Measurements from ENCODE around the gene CPEB1.
"Not testable (repeated sequence)": the region's sequence is repeated elsewhere in the genome, so short reads cannot be mapped to it uniquely, and the experiment has no call there.

The CPEB1 gene

GRCh38 chr15:82502700-82503339, 144.3 kb downstream of the CPEB1 start:
- TF ChIP-seq, protein P1, sequence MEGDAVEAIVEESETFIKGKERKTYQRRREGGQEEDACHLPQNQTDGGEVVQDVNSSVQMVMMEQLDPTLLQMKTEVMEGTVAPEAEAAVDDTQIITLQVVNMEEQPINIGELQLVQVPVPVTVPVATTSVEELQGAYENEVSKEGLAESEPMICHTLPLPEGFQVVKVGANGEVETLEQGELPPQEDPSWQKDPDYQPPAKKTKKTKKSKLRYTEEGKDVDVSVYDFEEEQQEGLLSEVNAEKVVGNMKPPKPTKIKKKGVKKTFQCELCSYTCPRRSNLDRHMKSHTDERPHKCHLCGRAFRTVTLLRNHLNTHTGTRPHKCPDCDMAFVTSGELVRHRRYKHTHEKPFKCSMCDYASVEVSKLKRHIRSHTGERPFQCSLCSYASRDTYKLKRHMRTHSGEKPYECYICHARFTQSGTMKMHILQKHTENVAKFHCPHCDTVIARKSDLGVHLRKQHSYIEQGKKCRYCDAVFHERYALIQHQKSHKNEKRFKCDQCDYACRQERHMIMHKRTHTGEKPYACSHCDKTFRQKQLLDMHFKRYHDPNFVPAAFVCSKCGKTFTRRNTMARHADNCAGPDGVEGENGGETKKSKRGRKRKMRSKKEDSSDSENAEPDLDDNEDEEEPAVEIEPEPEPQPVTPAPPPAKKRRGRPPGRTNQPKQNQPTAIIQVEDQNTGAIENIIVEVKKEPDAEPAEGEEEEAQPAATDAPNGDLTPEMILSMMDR (IDR thresholded peaks at IDR 0.05; ENCODE audit: unreplicated experiment in 3 of 3) = peak in 1 of 3 experiments; percentile 10
- H3K27me3 Mint-ChIP-seq (ENCODE audit: low read depth); H3K36me3 Mint-ChIP-seq (ENCODE audit: low read depth); H3K27ac Mint-ChIP-seq; H3K4me3 Mint-ChIP-seq; H3K9me3 Mint-ChIP-seq; H3K4me1 Mint-ChIP-seq: not testable (repeated sequence)

DNA sequence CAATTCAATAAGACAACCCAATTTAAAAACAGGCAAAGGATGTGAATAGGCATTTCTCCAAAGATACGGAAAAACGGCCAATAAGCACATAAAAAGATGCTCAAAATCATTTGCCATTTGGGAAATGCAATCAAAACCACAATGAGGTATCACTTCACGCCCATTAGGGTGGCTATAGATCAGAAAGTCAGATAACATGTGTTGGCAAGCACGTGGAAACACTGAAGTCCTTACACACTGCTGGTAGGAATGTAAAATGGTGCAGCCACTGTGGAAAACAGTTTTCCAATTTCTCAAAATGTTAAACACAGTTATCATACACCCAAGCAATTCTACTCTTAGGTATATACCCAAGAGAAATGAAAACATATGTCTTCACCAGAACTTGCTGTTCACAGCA, 146.4 kb downstream of the CPEB1 start:
- not testable (repeated sequence) for H3K9me3 Mint-ChIP-seq; H3K4me1 Mint-ChIP-seq; H3K4me3 Mint-ChIP-seq; H3K36me3 Mint-ChIP-seq (ENCODE audit: low read depth); H3K27me3 Mint-ChIP-seq (ENCODE audit: low read depth); H3K27ac Mint-ChIP-seq

GRCh38 chr15:82497978-82498377, 149.2 kb downstream of the CPEB1 start:
- not testable (repeated sequence) for H3K36me3 Mint-ChIP-seq (ENCODE audit: low read depth); H3K27ac Mint-ChIP-seq; H3K9me3 Mint-ChIP-seq; H3K27me3 Mint-ChIP-seq (ENCODE audit: low read depth); H3K4me3 Mint-ChIP-seq; H3K4me1 Mint-ChIP-seq
